ENCODE measurements around the gene RITA1.

GRCh38 chr12:113186666-113187325 is 1.3 kb downstream of the RITA1 start:
- TF ChIP-seq ESRRA (IDR thresholded peaks at IDR 0.05; ENCODE audit: borderline replicate concordance, low read length) (no peak), CTCF (IDR thresholded peaks at IDR 0.05) (no peak), KDM1A (IDR thresholded peaks at IDR 0.05; ENCODE audit: low read depth) (no peak), EP300 (IDR thresholded peaks at IDR 0.05) (no peak), MAFK (IDR thresholded peaks at IDR 0.05; ENCODE audit: partially characterized antibody) (no peak), CEBPB (IDR thresholded peaks at IDR 0.05) (no peak), POLR2A (IDR thresholded peaks at IDR 0.05; ENCODE audit: low read length) (no peak), CHD2 (IDR thresholded peaks at IDR 0.05; ENCODE audit: low read length, partially characterized antibody) (no peak), RNF2 (IDR thresholded peaks at IDR 0.05; ENCODE audit: borderline replicate concordance, low read depth) (no peak), HDAC2 (IDR thresholded peaks at IDR 0.05) (no peak), NR3C1 (IDR thresholded peaks at IDR 0.05) (no peak), ZFP36 (IDR thresholded peaks at IDR 0.05; ENCODE audit: borderline replicate concordance, partially characterized antibody) (peak; percentile 49)
